ENCODE data around the gene GCA.

Gene GCA

DNA sequence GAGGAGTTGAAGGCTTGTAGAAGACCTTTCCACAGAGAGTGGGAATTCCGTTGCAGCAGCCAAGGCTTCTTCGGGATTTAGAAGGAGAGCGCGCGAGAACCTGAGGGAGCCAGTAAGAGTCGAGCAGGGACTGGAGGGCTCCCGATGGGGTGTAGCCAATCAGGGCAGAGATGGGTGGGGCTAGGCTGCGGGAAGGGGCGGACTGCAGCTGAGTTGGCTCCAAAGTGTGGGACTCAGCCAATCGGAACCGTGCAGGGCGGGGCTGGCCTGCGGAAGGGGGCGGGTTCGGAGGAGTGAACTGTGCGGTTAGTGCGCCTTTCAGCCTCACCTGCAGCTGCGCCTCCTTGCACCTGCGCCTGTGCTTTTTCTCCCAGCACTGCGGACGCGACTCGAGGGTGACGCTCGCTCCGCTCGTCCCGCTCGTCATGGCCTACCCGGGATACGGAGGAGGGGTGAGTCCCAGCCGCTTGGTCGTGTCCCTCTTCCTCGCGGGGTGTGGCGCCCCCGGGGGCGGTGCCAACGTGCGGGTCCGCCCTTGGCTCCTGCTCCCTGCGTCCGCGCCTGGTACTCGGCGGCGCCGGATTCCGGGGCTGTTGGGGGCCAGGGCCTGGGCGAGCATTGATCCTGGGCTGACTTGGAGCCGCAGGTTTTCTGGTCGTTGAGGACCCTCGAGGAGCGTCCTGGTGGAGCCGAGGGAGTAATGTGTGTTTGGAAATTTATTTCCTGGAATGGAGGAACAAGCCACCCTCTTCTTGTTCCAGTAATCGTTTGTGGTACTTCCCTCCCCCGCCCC lies at the start of gene GCA:
GCA (plus strand) TSS at position 309 of the 793 bp plus-strand sequence; CDS start at position 426, 117 bp downstream.
- peak within 1 kb of the TSS; percentile 90 for H3K4me3 ChIP-seq (ENCODE audit: low read length)
- H3K9ac ChIP-seq (ENCODE audit: low read length), result peak within 1 kb of the TSS; percentile 88
- H3K27me3 ChIP-seq (replicated peaks; ENCODE audit: control insufficient read depth, insufficient read depth, low read length), result no peaks in the 10 kb centered on the region
- peaks cover 17% of the 10 kb centered on the region for H3K4me1 ChIP-seq (ENCODE audit: control insufficient read depth, insufficient read depth, low read length)
- H3K9me3 ChIP-seq (ENCODE audit: control insufficient read depth, low read length), result no peaks in the 10 kb centered on the region
- no peaks in the 10 kb centered on the region for H3K36me3 ChIP-seq (ENCODE audit: control insufficient read depth, insufficient read depth, low read length, severe bottlenecking)
- DNase-seq (ENCODE audit: low read depth), result peak; percentile 95

GRCh38 chr2:162295009-162295408 lies 48.9 kb upstream of the GCA start:
- Histone ChIP-seq H3K9ac (ENCODE audit: low read length) (no peak overlapping the region), H3K4me3 (ENCODE audit: low read length) (no peak overlapping the region), H3K27me3 (replicated peaks; ENCODE audit: control insufficient read depth, insufficient read depth, low read length) (no peaks in the 10 kb centered on the region), H3K9me3 (ENCODE audit: control insufficient read depth, low read length) (no peaks in the 10 kb centered on the region), H3K36me3 (ENCODE audit: control insufficient read depth, insufficient read depth, low read length, severe bottlenecking) (no peaks in the 10 kb centered on the region), H3K4me1 (ENCODE audit: control insufficient read depth, insufficient read depth, low read length) (peaks cover 18% of the 10 kb centered on the region)
- no peak for DNase-seq (ENCODE audit: low read depth)

- Histone ChIP-seq H3K36me3 (ENCODE audit: control insufficient read depth, insufficient read depth, low read length, severe bottlenecking) (no peaks in the 10 kb centered on the region), H3K4me1 (ENCODE audit: control insufficient read depth, insufficient read depth, low read length) (peaks cover 28% of the 10 kb centered on the region), H3K27me3 (replicated peaks; ENCODE audit: control insufficient read depth, insufficient read depth, low read length) (no peaks in the 10 kb centered on the region), H3K9ac (ENCODE audit: low read length) (no peak overlapping the region), H3K4me3 (ENCODE audit: low read length) (no peak overlapping the region), H3K9me3 (ENCODE audit: control insufficient read depth, low read length) (no peaks in the 10 kb centered on the region)
- peak; percentile 93 for DNase-seq (ENCODE audit: low read depth)
Measured at GRCh38 chr2:162297925-162298552, 45.9 kb upstream of the GCA start.

- no peaks in the 10 kb centered on the region for H3K36me3 ChIP-seq (ENCODE audit: control insufficient read depth, insufficient read depth, low read length, severe bottlenecking)
- DNase-seq (ENCODE audit: low read depth), result no peak
- H3K4me3 ChIP-seq (ENCODE audit: low read length), result no peak overlapping the region
- no peaks in the 10 kb centered on the region for H3K27me3 ChIP-seq (replicated peaks; ENCODE audit: control insufficient read depth, insufficient read depth, low read length)
- no peaks in the 10 kb centered on the region for H3K9me3 ChIP-seq (ENCODE audit: control insufficient read depth, low read length)
- H3K4me1 ChIP-seq (ENCODE audit: control insufficient read depth, insufficient read depth, low read length), result peaks cover 20% of the 10 kb centered on the region
- H3K9ac ChIP-seq (ENCODE audit: low read length), result no peak overlapping the region
Measured at GRCh38 chr2:162298669-162299335, 45.1 kb upstream of the GCA start.

- Histone ChIP-seq H3K9me3 (ENCODE audit: control insufficient read depth, low read length) (no peaks in the 10 kb centered on the region), H3K9ac (ENCODE audit: low read length) (no peak overlapping the region), H3K36me3 (ENCODE audit: control insufficient read depth, insufficient read depth, low read length, severe bottlenecking) (no peaks in the 10 kb centered on the region), H3K4me1 (ENCODE audit: control insufficient read depth, insufficient read depth, low read length) (peaks cover 16% of the 10 kb centered on the region), H3K27me3 (replicated peaks; ENCODE audit: control insufficient read depth, insufficient read depth, low read length) (no peaks in the 10 kb centered on the region), H3K4me3 (ENCODE audit: low read length) (no peak overlapping the region)
- DNase-seq (ENCODE audit: low read depth), result peak; percentile 52
Measured at GRCh38 chr2:162300266-162300665, 43.7 kb upstream of the GCA start.

DNA sequence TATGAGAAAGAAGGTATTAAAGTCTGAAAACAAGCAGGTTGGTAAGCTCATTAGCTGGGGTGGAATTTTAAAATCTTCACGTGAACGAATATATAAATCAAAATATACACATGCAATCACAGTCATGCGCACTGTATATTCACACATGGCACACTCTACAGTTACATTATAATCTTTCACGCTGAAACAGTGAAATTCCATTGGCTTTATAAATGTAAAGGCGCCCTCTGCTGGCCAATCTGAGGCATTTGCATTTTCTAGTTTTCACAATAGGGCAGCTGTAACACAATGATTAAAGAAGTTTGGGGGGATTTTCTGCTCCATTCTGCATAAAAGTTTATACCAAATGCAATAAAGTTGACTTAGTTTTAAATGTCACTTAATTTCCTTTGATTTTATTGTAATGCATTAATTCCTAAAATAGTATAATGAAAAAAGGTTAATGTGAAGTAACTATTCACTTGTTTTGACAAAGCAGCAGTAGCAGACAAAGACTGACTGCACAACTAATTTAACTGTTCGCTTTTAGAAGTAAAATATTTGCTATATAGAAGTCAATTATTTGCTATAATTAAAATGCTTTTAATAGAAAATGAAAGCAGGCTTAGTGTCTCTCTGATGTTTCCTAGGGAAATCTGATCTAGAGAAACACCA lies 42.7 kb upstream of the GCA start:
- H3K9ac ChIP-seq (ENCODE audit: low read length), result peak overlapping the region; percentile 8
- H3K4me1 ChIP-seq (ENCODE audit: control insufficient read depth, insufficient read depth, low read length), result peaks cover 16% of the 10 kb centered on the region
- no peaks in the 10 kb centered on the region for H3K27me3 ChIP-seq (replicated peaks; ENCODE audit: control insufficient read depth, insufficient read depth, low read length)
- H3K4me3 ChIP-seq (ENCODE audit: low read length), result peak overlapping the region; percentile 55
- DNase-seq (ENCODE audit: low read depth), result peak; percentile 92
- no peaks in the 10 kb centered on the region for H3K9me3 ChIP-seq (ENCODE audit: control insufficient read depth, low read length)
- H3K36me3 ChIP-seq (ENCODE audit: control insufficient read depth, insufficient read depth, low read length, severe bottlenecking), result no peaks in the 10 kb centered on the region

GRCh38 chr2:162301877-162302276 lies 42.1 kb upstream of the GCA start:
- DNase-seq (ENCODE audit: low read depth), result no peak
- Histone ChIP-seq H3K9ac (ENCODE audit: low read length) (no peak overlapping the region), H3K4me1 (ENCODE audit: control insufficient read depth, insufficient read depth, low read length) (peaks cover 16% of the 10 kb centered on the region), H3K27me3 (replicated peaks; ENCODE audit: control insufficient read depth, insufficient read depth, low read length) (no peaks in the 10 kb centered on the region), H3K9me3 (ENCODE audit: control insufficient read depth, low read length) (no peaks in the 10 kb centered on the region), H3K36me3 (ENCODE audit: control insufficient read depth, insufficient read depth, low read length, severe bottlenecking) (no peaks in the 10 kb centered on the region), H3K4me3 (ENCODE audit: low read length) (no peak overlapping the region)

DNA sequence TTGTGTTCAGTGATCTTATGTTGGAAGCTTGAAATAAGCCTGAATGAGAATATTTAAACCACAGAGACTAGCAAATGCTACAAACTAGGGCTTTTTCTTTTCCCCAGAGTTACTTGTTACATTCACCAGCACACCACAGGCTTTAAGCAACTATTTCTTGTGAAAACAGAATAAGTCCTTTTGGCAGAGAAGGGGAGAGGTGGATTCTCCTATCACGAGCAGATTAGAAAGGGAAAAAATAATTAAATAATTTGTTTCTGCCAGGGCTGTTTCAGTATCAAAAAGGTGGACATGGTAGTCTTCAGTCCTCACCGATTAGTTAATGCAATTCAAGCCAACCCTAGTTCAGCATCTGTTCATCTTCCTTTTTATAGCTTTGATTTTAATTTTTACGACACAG lies 38.0 kb upstream of the GCA start:
- H3K4me1 ChIP-seq (ENCODE audit: control insufficient read depth, insufficient read depth, low read length), result peaks cover 2% of the 10 kb centered on the region
- no peak overlapping the region for H3K4me3 ChIP-seq (ENCODE audit: low read length)
- H3K36me3 ChIP-seq (ENCODE audit: control insufficient read depth, insufficient read depth, low read length, severe bottlenecking), result no peaks in the 10 kb centered on the region
- H3K27me3 ChIP-seq (replicated peaks; ENCODE audit: control insufficient read depth, insufficient read depth, low read length), result no peaks in the 10 kb centered on the region
- H3K9me3 ChIP-seq (ENCODE audit: control insufficient read depth, low read length), result no peaks in the 10 kb centered on the region
- H3K9ac ChIP-seq (ENCODE audit: low read length), result no peak overlapping the region
- DNase-seq (ENCODE audit: low read depth), result no peak

DNA sequence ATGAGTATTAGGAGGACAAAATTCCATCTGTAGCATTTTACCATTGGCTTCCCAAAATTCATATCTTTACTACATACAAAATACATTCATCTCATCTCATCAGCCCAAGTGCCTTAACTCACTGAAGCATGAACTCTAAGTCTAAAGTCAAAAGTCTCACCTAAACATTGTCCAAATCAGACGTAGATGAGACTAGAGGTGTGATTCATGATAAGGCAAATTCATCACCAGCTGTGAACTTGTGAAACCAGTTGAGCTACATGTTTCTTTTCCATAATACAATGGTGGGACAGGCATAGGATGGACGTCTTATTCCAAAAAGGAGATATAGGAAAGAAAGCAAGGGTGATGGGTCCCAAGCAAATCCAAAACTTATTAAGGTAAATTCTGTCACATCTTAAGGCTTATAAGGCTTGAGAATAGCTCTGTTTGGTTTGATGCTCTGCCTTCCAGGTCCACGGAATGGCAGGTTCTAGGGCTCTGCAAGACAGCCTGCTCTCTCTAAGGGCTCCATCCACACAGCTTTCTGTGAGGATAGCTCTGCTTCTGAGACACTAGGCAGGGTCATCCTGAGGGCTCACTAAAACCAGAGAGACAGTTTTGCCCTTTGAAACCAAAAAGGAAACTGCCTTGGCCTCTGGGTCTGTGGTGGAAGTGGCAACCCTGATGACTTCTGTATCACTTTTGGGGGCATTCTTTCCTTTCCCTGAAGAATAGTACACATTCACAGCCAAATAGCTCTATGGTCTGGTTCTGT lies 35.0 kb upstream of the GCA start:
- Histone ChIP-seq H3K4me1 (ENCODE audit: control insufficient read depth, insufficient read depth, low read length) (no peaks in the 10 kb centered on the region), H3K9me3 (ENCODE audit: control insufficient read depth, low read length) (no peaks in the 10 kb centered on the region), H3K9ac (ENCODE audit: low read length) (no peak overlapping the region), H3K4me3 (ENCODE audit: low read length) (no peak overlapping the region), H3K27me3 (replicated peaks; ENCODE audit: control insufficient read depth, insufficient read depth, low read length) (no peaks in the 10 kb centered on the region), H3K36me3 (ENCODE audit: control insufficient read depth, insufficient read depth, low read length, severe bottlenecking) (no peaks in the 10 kb centered on the region)
- DNase-seq (ENCODE audit: low read depth), result no peak

- Histone ChIP-seq H3K4me1 (ENCODE audit: control insufficient read depth, insufficient read depth, low read length) (no peaks in the 10 kb centered on the region), H3K27me3 (replicated peaks; ENCODE audit: control insufficient read depth, insufficient read depth, low read length) (no peaks in the 10 kb centered on the region), H3K4me3 (ENCODE audit: low read length) (no peak overlapping the region), H3K36me3 (ENCODE audit: control insufficient read depth, insufficient read depth, low read length, severe bottlenecking) (no peaks in the 10 kb centered on the region), H3K9ac (ENCODE audit: low read length) (no peak overlapping the region), H3K9me3 (ENCODE audit: control insufficient read depth, low read length) (no peaks in the 10 kb centered on the region)
- no peak for DNase-seq (ENCODE audit: low read depth)
Measured at GRCh38 chr2:162312853-162313252, 31.1 kb upstream of the GCA start.

Data from adipocyte (in vitro differentiated cells).